ENCODE data around the gene RFX2.
"Not testable (repeated sequence)": the region's sequence is repeated elsewhere in the genome, so short reads cannot be mapped to it uniquely, and the experiment has no call there.

Gene RFX2

DNA sequence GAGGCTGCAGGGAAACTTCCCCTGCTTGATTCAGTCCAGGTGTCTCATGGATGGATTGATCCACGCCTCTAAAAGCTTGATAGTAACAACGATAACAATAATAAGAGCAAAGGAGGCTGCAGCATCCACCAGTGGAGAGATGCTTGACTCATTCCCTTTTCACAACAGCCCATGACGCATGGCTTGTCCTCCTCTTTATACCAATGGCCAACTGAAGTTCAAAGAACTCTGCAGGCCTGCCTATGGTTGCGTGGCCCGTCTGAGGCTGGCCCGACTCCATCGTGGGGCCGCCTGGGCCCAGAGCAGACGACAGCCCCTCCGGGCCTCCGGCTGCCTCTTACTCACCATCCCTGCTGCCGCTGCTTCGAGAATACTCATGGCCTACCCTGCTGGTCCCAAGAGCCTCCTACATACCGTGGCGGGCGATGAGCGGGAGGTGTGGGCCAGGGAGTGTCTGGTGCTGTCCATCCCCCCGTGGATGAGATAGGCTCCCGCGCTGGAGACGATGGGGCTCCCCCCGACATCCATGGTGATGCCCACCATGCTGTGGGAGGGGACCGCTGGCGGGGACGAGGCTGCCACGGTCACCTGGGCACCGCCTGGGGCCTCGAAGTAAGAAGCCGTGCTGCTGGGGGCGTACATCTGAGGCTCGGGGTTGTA lies 70.6 kb downstream of the RFX2 start:
- TF ChIP-seq POLR2A (IDR thresholded peaks at IDR 0.05; ENCODE audit: low read depth, low read length): no peak
- no peak for DNase-seq (ENCODE audit: insufficient read length, low spot score)
- FAIRE-seq: no peak

DNA sequence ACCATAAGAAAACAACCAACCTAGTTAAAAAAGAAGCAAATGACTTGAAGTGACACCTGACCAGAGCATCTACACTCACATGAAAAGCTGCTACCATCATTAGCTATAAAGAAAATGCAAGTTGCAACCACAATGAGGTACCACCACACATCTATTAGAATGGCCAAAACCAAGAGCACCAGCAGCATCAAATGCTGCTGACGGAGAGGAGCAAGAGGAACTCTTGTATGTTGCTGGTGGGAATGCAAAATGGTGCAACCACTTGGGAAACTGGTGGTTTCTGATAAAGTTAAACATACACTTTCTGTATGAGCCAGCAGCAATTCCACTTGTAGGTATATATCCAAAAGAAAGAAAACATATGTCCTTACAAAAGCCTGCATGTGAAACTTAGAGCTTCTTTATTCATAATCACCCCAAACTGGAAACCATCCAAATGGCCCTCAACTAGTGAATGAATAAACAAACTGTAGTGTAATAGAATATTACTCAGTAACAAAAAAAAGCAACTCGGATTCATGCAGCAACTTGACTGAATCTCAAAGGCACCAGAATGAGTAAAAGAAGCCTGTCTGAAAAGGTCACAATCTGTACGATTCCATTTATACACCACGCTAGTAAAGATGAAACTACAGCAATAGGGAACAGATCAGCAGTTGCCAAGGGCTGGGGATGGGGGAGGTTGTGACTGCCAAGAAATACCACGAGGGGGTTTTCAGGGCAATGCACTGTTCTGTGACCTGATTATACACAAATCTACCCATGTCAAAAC lies 71.5 kb downstream of the RFX2 start:
- FAIRE-seq (no peak), DNase-seq (ENCODE audit: insufficient read length, low spot score) (no peak)
- no peak for TF ChIP-seq POLR2A (IDR thresholded peaks at IDR 0.05; ENCODE audit: low read depth, low read length)

DNA sequence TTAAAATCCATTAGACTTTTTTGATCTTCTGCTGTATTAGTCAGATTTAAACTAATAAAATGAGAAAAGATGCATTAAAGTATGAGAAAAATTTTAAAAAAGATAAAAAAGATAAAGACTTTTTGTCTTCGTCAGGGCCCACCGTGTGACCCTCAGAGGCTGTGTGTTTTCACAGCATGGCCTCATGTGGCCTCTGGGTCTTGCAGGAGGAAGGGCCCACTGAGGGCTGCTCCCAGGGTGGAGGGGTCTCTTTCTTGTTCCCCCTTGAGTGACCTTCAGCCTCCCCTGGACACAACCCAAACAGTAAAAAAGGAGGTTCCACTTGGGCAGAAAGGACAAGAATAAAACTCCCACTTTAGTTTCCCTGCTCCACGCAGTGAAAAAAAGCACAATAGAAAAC lies 75.3 kb downstream of the RFX2 start:
- no peak for TF ChIP-seq POLR2A (IDR thresholded peaks at IDR 0.05; ENCODE audit: low read depth, low read length)
- DNase-seq (ENCODE audit: insufficient read length, low spot score): no peak
- no peak for FAIRE-seq

DNA sequence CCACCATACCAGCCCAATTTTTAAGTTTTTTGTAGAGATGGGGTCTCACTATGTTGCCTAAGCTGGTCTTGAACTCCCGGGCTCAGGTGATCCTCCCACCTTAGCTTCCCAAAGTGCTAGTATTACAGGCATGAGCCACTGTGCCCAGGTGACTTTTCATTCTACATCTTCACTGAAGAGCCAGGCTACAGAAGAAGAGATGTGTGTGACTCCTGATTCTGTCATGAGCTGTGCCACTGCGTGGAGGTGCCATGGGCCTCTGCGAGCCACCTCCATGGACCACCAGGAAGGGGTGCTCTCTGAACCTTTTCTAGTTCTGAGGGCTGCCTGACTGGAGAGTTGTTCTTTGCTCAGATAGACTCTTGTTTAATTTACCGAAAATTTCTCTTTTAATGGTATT lies 75.8 kb downstream of the RFX2 start:
- DNase-seq (ENCODE audit: insufficient read length, low spot score): no peak
- no peak for FAIRE-seq
- TF ChIP-seq POLR2A (IDR thresholded peaks at IDR 0.05; ENCODE audit: low read depth, low read length): no peak

DNA sequence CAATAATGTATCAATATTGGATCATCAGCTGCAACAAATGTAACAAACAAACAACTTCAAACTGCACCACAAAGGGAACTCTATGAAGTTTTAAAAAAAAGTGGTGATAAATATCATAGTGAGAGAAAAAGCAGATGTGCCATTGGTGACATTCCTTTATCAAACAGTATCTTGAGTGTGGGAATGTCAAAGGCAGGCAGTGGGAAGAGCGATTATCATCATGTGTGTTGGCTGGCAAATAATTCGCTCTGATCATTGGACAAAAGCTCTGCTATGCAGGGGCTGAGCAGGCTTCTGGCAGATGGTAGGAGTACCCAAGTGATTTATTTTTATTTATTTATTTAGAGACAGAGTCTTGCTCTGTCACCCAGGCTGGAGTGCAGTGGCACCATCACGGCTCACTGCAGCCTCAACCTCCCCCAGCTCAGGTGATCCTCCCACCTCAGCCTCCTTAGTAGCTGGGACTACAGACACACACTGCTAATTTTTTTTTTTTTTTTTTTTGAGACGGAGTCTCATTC lies 76.5 kb downstream of the RFX2 start:
- FAIRE-seq (no peak), DNase-seq (ENCODE audit: insufficient read length, low spot score) (no peak)
- no peak for TF ChIP-seq POLR2A (IDR thresholded peaks at IDR 0.05; ENCODE audit: low read depth, low read length)

DNA sequence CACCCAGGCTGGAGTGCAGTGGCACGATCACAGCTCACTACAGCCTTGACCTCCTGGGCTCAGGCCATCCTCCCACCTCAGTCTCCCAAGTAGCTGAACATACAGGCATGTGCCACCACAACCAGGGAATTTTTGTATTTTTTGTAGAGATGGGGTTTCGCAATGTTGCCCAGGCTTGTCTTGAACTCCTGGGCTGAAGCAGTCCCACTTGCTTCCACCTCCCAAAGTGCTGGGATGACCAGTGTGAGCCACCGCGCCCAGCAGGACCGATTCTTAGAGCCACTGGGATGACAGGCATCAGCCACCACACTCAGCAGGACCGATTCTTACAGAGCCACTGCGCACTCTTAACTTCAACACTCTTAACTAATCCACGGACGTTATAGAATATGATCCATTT lies 77.5 kb downstream of the RFX2 start:
- DNase-seq (ENCODE audit: insufficient read length, low spot score): no peak
- no peak for FAIRE-seq
- no peak for TF ChIP-seq POLR2A (IDR thresholded peaks at IDR 0.05; ENCODE audit: low read depth, low read length)

DNA sequence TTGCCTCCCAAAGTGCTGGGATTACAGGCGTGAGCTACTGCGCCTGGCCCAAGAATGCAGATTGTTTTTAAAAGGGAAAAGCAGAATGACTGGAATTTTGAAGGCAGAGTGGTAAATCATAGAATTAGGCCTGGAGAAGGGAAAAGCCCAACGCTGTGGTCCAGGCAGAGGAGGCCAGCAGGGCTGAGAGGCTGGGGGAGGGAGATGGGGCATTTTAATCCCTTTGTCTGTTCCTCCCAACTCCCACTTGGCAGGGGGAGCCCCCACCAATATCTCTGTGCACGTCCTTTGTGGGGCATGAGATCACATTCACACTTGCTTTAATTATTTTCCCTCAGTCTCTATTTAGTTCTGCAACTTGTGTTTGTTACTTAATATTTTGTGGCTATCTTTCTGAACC lies 77.9 kb downstream of the RFX2 start:
- DNase-seq (ENCODE audit: insufficient read length, low spot score) (no peak), FAIRE-seq (no peak)
- no peak for TF ChIP-seq POLR2A (IDR thresholded peaks at IDR 0.05; ENCODE audit: low read depth, low read length)

DNA sequence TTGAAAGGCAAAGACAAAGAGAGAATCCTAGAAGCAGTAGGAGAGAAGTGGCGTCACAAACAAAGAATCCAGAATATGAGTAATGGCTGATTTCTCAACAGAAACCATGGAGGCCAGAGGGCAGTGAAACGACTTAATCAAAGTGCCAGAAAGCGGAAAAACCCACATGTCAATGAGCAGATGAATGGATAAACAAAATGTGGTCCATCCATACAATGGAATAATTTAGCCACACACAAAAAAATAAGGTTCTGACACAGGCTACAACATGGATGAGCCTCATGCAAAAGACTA lies 80.1 kb downstream of the RFX2 start:
- FAIRE-seq: peak; percentile 92
- TF ChIP-seq POLR2A (IDR thresholded peaks at IDR 0.05; ENCODE audit: low read depth, low read length): no peak
- no peak for DNase-seq (ENCODE audit: insufficient read length, low spot score)

DNA sequence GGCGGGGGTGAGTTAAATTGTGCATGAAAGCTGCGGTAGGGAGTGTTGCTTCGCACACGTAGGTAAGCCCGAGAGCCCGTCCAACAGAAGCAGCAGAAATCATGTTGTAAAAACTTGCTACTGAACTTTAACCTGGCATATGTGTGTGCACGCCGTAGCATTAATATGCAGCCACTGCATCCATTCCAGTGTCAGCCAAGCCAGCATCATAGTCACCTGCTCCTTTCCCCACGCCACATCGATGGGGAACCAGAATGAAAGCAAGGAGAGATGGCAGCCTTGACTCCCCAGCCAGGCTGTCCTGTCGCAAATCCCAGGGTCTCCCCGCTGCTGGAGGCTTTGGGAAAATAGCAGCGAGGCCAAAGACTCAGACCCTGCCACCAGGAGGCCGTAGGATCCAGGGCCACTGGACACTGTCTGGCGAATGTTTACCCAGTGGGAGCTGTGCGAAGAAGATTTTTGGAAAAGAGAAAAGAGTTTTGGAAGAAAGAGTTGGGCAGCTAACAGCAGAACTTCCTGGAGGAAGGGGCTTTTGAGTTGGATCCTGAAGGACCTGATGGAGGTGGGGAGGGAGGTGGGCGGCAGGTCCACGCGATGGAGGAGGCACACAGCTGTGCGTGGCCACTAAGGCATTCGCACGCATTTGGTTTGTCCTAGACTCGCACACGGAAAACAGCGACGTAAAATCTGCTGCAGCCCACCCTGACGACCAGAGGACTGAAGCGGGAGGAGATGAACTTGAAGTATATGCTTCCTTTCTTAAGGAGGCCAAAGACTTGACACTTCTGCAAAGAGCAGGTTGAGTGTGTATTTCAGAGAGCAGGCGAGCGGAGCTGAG lies 83.7 kb downstream of the RFX2 start:
- no peak for TF ChIP-seq POLR2A (IDR thresholded peaks at IDR 0.05; ENCODE audit: low read depth, low read length)
- no peak for FAIRE-seq
- DNase-seq (ENCODE audit: insufficient read length, low spot score): no peak

DNA sequence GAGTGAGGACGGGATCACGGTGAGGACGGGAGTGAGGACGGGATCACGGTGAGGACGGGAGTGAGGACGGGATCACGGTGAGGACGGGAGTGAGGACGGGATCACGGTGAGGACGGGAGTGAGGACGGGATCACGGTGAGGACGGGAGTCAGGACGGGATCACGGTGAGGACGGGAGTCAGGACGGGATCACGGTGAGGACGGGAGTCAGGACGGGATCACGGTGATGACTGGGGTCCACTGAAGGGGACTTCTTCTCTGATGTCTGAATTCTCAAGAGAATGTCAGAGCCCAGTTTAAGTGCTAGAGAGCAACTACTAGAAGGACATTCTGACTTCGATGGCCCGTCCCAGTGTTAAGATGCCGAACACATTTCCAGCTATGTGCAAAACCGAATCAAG lies 85.5 kb downstream of the RFX2 start:
- not testable (repeated sequence) for DNase-seq (ENCODE audit: insufficient read length, low spot score); FAIRE-seq

DNA sequence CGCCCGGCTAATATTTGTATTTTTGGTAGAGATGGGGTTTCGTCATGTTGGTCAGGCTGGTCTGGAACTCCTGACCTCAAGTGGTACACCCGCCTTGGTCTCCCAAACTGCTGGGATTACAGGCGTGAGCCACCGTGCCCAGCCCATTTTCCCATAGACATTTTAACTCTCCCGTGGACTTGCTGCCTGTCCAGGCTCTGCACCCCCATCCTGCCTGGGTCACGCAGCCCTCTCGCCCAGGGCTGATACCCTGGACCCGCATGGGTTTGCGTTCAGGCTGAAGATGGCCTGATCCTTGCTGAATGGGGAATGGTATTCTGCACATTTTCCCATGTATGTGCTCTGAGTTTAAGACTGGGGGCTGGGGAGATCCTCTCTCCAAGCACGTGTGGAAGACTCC lies 86.4 kb downstream of the RFX2 start:
- no peak for TF ChIP-seq POLR2A (IDR thresholded peaks at IDR 0.05; ENCODE audit: low read depth, low read length)
- no peak for DNase-seq (ENCODE audit: insufficient read length, low spot score)
- no peak for FAIRE-seq

DNA sequence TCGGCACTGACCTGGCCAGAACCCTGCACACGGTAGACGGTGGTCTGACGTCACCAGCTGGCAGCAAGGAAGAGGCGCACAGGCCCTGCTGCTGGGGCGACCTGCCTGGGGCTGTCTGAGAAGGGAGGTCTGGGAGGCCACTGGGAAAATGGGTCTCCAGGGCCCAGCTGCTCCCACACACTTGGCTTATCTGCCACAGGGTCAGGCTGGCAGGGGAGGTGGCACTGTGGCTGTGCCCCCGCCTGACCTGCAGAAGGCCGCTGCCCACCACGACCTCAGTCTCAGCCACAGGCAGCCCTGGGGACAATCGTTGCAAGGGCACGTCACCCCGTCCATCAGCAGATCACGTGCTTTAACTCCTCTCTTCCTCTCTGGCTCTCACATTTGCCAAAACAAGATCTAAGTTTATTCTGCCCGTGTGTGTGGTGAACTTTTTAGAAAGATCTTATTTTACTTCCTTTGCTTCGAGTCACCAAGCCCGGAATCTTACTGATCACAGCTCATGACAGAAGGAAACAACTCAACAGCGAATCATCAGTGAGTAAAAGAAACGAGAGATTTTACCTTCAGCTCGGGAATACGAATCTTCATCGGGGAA lies 87.1 kb downstream of the RFX2 start:
- DNase-seq (ENCODE audit: insufficient read length, low spot score): peak; percentile 43
- TF ChIP-seq POLR2A (IDR thresholded peaks at IDR 0.05; ENCODE audit: low read depth, low read length): no peak
- no peak for FAIRE-seq

DNA sequence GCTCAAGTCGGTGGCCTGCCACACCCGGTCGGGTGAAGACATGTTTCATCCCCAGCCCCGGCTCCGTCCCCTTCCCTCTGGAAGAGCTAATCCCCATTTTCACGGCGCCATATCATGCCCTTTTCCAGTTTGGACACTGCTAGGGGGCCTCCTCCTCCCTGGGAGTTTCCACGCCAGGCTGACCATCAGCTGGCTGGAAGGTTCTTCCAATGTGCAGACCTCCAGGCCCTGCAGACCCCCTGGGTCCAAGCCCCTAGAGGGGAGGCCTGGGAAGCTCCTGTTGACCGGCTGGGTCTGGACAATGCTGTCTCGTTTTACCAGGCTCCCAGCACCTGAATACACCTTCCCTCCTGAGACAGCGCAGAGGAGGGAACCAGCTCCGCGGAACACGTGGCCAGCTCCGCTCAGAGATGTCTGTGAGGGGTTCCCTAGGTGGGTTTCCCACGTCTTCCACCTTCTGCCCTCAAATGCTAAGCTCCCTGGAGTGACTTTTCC lies 87.7 kb downstream of the RFX2 start:
- no peak for TF ChIP-seq POLR2A (IDR thresholded peaks at IDR 0.05; ENCODE audit: low read depth, low read length)
- no peak for FAIRE-seq

More for the DNA sequence above, 87.7 kb downstream of the RFX2 start:
- no peak for DNase-seq (ENCODE audit: insufficient read length, low spot score)

All from H54 (cell line).